K562 (cell line): ENCODE data around the gene RANBP3. TPM values are rescaled to one million over a fixed set of nuclear protein-coding genes. Genes with fewer than 3 reads are reported as not detected.

Source experiments
- EHMT2 ChIP-seq: fragments of 450-650 bp; IDR thresholded peaks from 2 replicates; pipeline ENCODE4 v1.6.1; 2018; ENCODE audit warnings: antibody characterized with exemption
- FOXJ3 ChIP-seq: sonication (generic); formaldehyde crosslinking; IDR thresholded peaks from 2 replicates; pipeline ENCODE4 v1.4.0; 2020; ENCODE audit warnings: mild to moderate bottlenecking, missing genetic modification reagents
- FOXP1 ChIP-seq: sonication (generic); formaldehyde crosslinking; IDR thresholded peaks from 2 replicates; pipeline ENCODE4 v1.8.0; 2022; ENCODE audit warnings: mild to moderate bottlenecking, missing genetic modification reagents
- ILK ChIP-seq: fragments of 450-650 bp; IDR thresholded peaks from 2 replicates; pipeline ENCODE4 v1.6.1; 2016; ENCODE audit warnings: missing genetic modification characterization, low read depth, mild to moderate bottlenecking, missing compliant biosample characterization, moderate library complexity, borderline replicate concordance
- POLR2A ChIP-seq: fragments of 450-650 bp; conservative IDR thresholded peaks from 2 replicates; pipeline ENCODE4 v1.6.1; 2016
- POLR2B ChIP-seq: fragments of 450-650 bp; IDR thresholded peaks from 2 replicates; pipeline ENCODE4 v1.6.1; 2018; ENCODE audit warnings: low read depth; ENCODE audit not compliant: partially characterized antibody
- RHOXF2B ChIP-seq: fragments of 250-450 bp; sonication (Bioruptor Pico); conservative IDR thresholded peaks from 2 replicates; pipeline ENCODE4 v1.5.1; 2021
- SIX5 ChIP-seq, 2 experiments: IDR thresholded peaks; 2 replicates each; pipeline ENCODE4 v1.6.1; 2011; ENCODE audit warnings: low read length in 2 of 2, borderline replicate concordance in 1 of 2, low read depth in 1 of 2, mild to moderate bottlenecking in 1 of 2, moderate library complexity in 1 of 2; ENCODE audit not compliant: insufficient read depth in 1 of 2
- SMARCB1 ChIP-seq: IDR thresholded peaks from 2 replicates; pipeline ENCODE4 v1.6.1; 2011; ENCODE audit warnings: improper control_type of control experiment, low read depth; ENCODE audit not compliant: insufficient read length
- STAT5B ChIP-seq: fragments of 250-450 bp; sonication (Bioruptor Pico); IDR thresholded peaks from 2 replicates; pipeline ENCODE4 v1.8.0; 2021; ENCODE audit warnings: mild to moderate bottlenecking, inconsistent platforms
- ZNF197 ChIP-seq: fragments of 200-800 bp; sonication (Bioruptor generic); IDR thresholded peaks from 2 replicates; pipeline ENCODE4 v1.6.1; 2016; ENCODE audit warnings: low read depth, missing genetic modification characterization, missing compliant biosample characterization
- ZNF282 ChIP-seq: sonication (generic); formaldehyde crosslinking; IDR thresholded peaks from 2 replicates; pipeline ENCODE4 v1.8.1; 2023; ENCODE audit warnings: missing genetic modification reagents
- polyA plus RNA-seq, 8 experiments: library from polyadenylated mRNA; depleted of rRNA in 4 of 8; stranded (reverse) in 5 of 8; unstranded in 3 of 8; fragments of >200 nt; fragmentation: Nextera tagmentation in 2 of 8; fragmentation: Illumina TruSeq in 1 of 8; extraction: Ambion mirVana in 2 of 8; extraction: Trizol in 1 of 8; gene quantifications; 2 replicates each; pipeline versions ENCODE4 v1.2.1 to v1.2.3, GENCODE V29; 2011 to 2014; ENCODE audit warnings: inconsistent platforms in 1 of 8, missing spikeins in 1 of 8
- total RNA-seq, 7 experiments: library from RNA; depleted of rRNA in 6 of 7; stranded (reverse); fragments of >200 nt in 6 of 7; fragmentation: Illumina TruSeq in 2 of 7; extraction: Trizol in 2 of 7; gene quantifications; 2 replicates each; pipeline versions ENCODE4 v1.2.1 to v1.2.3, GENCODE V29; 2011 to 2021; ENCODE audit warnings: low replicate concordance in 1 of 7
- TF ChIP-seq, protein P1 (sequence below), 2 experiments: fragments of 450-650 bp in 1 of 2; sonication (generic) in 1 of 2; formaldehyde crosslinking in 1 of 2; IDR thresholded peaks in 1 of 2; conservative IDR thresholded peaks in 1 of 2; 2 replicates each; pipeline versions ENCODE4 v1.6.1 to v1.8.1; 2016 to 2023; ENCODE audit warnings: mild to moderate bottlenecking in 2 of 2, moderate library complexity in 2 of 2, inconsistent platforms in 1 of 2, missing genetic modification reagents in 1 of 2
- TF ChIP-seq, protein P2 (sequence below): sonication (generic); formaldehyde crosslinking; IDR thresholded peaks from 2 replicates; pipeline ENCODE4 v1.8.0; 2022; ENCODE audit warnings: mild to moderate bottlenecking, missing genetic modification reagents, borderline replicate concordance
- TF ChIP-seq, protein P3 (sequence below): fragments of 250-450 bp; sonication (Bioruptor Pico); IDR thresholded peaks from 2 replicates; pipeline ENCODE4 v1.5.0; 2021
- TF ChIP-seq, protein P4 (sequence below): fragments of 450-650 bp; IDR thresholded peaks from 2 replicates; pipeline ENCODE4 v1.7.1; 2018; ENCODE audit warnings: mild to moderate bottlenecking, low read depth; ENCODE audit not compliant: partially characterized antibody
- TF ChIP-seq, protein P5 (sequence below): fragments of 450-650 bp; IDR thresholded peaks from 2 replicates; pipeline ENCODE4 v1.6.1; 2016; ENCODE audit warnings: low read depth, mild to moderate bottlenecking, moderate library complexity

RANBP3 gene
- total and polyA plus RNA-seq, 9 of the 15 experiments (the other 6 are each of a cell fraction or from before 2014, with no cell fraction given), result 0.90 to 95.1 (median 63.2) TPM

DNA sequence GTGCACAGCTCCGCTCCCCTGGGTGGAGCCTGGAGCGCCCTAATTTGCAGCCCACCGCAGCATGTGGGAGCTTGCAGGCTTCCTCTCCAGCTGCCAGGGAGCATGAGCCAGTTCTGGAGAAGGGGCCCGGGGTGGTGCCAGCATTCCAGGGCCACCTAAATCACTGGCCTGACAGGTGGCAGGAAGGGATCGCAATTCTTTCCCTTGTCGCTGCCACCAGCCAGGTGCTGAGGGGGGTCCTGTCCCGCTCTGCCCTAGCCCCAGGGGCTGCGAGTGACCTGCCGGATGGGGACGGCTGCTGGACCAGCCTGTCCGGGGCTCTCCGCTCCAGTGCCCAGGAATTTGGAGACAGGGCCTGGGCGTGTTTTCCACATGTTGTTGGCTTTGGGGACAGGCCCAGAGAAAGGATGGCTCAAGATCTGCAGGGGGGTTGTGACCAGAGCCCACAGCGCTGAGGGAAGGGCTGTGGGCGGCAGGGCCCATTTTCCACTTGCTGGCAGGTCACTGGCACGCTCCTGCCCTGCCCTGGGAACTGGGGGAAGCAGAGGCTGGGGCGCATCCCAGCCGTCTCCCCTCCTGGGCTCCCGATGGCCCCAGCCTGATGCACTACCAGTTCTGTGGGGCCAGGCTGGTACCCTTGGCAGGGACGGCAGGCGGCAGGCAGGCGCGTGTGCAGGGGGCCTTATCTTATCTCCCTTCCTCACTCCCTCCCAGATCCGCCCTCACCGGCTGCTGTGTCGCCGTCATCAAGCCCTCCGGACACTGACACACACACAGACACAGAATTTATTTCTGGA is 83.8 kb downstream of the RANBP3 start (continued):
- TF ChIP-seq, protein P1, sequence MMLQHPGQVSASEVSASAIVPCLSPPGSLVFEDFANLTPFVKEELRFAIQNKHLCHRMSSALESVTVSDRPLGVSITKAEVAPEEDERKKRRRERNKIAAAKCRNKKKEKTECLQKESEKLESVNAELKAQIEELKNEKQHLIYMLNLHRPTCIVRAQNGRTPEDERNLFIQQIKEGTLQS (IDR thresholded peaks at IDR 0.05), result no peak
- TF ChIP-seq, protein P1 (CRISPR knock-in tag; conservative IDR thresholded peaks at IDR 0.05), result no peak
- TF ChIP-seq SIX5 (IDR thresholded peaks at IDR 0.05; ENCODE audit: borderline replicate concordance in 1 of 2, insufficient read depth in 1 of 2, low read depth in 1 of 2, low read length in 2 of 2), result no peak
- TF ChIP-seq ZNF282, result no peak
- TF ChIP-seq POLR2B, result no peak
- TF ChIP-seq EHMT2, result no peak
- peak; percentile 52 for TF ChIP-seq POLR2A
- TF ChIP-seq, protein P2, sequence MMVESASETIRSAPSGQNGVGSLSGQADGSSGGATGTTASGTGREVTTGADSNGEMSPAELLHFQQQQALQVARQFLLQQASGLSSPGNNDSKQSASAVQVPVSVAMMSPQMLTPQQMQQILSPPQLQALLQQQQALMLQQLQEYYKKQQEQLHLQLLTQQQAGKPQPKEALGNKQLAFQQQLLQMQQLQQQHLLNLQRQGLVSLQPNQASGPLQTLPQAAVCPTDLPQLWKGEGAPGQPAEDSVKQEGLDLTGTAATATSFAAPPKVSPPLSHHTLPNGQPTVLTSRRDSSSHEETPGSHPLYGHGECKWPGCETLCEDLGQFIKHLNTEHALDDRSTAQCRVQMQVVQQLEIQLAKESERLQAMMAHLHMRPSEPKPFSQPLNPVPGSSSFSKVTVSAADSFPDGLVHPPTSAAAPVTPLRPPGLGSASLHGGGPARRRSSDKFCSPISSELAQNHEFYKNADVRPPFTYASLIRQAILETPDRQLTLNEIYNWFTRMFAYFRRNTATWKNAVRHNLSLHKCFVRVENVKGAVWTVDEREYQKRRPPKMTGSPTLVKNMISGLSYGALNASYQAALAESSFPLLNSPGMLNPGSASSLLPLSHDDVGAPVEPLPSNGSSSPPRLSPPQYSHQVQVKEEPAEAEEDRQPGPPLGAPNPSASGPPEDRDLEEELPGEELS (CRISPR knock-in tag), result no peak
- no peak for TF ChIP-seq RHOXF2B (CRISPR knock-in tag)
- no peak for TF ChIP-seq STAT5B (CRISPR knock-in tag)
- no peak for TF ChIP-seq FOXP1
- TF ChIP-seq, protein P3, sequence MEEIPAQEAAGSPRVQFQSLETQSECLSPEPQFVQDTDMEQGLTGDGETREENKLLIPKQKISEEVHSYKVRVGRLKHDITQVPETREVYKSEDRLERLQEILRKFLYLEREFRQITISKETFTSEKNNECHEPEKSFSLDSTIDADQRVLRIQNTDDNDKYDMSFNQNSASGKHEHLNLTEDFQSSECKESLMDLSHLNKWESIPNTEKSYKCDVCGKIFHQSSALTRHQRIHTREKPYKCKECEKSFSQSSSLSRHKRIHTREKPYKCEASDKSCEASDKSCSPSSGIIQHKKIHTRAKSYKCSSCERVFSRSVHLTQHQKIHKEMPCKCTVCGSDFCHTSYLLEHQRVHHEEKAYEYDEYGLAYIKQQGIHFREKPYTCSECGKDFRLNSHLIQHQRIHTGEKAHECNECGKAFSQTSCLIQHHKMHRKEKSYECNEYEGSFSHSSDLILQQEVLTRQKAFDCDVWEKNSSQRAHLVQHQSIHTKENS (CRISPR knock-in tag), result no peak
- TF ChIP-seq, protein P4, sequence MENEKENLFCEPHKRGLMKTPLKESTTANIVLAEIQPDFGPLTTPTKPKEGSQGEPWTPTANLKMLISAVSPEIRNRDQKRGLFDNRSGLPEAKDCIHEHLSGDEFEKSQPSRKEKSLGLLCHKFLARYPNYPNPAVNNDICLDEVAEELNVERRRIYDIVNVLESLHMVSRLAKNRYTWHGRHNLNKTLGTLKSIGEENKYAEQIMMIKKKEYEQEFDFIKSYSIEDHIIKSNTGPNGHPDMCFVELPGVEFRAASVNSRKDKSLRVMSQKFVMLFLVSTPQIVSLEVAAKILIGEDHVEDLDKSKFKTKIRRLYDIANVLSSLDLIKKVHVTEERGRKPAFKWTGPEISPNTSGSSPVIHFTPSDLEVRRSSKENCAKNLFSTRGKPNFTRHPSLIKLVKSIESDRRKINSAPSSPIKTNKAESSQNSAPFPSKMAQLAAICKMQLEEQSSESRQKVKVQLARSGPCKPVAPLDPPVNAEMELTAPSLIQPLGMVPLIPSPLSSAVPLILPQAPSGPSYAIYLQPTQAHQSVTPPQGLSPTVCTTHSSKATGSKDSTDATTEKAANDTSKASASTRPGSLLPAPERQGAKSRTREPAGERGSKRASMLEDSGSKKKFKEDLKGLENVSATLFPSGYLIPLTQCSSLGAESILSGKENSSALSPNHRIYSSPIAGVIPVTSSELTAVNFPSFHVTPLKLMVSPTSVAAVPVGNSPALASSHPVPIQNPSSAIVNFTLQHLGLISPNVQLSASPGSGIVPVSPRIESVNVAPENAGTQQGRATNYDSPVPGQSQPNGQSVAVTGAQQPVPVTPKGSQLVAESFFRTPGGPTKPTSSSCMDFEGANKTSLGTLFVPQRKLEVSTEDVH, result no peak
- no peak for TF ChIP-seq FOXJ3 (CRISPR knock-in tag)
- TF ChIP-seq, protein P5, sequence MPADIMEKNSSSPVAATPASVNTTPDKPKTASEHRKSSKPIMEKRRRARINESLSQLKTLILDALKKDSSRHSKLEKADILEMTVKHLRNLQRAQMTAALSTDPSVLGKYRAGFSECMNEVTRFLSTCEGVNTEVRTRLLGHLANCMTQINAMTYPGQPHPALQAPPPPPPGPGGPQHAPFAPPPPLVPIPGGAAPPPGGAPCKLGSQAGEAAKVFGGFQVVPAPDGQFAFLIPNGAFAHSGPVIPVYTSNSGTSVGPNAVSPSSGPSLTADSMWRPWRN, result peak; percentile 98
- TF ChIP-seq ZNF197 (CRISPR knock-in tag), result no peak
- TF ChIP-seq SMARCB1, result no peak
- no peak for TF ChIP-seq ILK
